ENCODE data around the gene TCP11L2.

The TCP11L2 gene

DNA sequence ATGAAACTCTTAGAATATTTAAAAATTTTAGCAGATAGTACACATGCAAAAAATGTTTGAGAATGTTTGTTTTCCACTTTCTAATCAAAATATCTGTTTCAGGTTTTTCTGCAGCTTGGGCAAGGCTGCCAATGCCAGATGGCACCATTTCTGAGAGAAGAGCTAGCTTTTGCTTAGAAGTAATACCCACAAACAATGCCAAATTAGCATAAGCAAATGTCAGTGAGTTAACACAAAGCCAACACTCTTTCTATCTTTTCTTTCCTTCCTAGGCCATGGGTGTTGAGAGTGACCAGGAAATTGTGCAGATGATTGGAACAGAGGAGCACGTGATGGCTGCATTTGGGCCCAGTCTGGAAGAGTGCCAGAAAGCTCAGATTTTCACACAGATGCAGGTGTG, 90.2 kb downstream of the TCP11L2 start:
- no peak for DNase-seq (ENCODE audit: low read depth in 2 of 3, low spot score in 2 of 3)

All from activated CD8-positive, alpha-beta memory T cell treated with anti-CD3 and anti-CD28 coated beads for 48 hours (primary cell).